K562 (cell line): ENCODE results near the gene RCOR1. TPM values are rescaled to one million over a fixed set of nuclear protein-coding genes. Genes with fewer than 3 reads are reported as not detected.

Experiments used
- ATF1 ChIP-seq, 2 experiments: fragments of 450-650 bp in 1 of 2; IDR thresholded peaks; 2 replicates each; pipeline ENCODE4 v1.6.1; 2016; ENCODE audit warnings: missing compliant biosample characterization in 1 of 2, missing genetic modification characterization in 1 of 2
- BCL6 ChIP-seq: fragments of 250-450 bp; sonication (Bioruptor Pico); IDR thresholded peaks from 2 replicates; pipeline ENCODE4 v1.4.0; 2020
- FOXJ2 ChIP-seq: fragments of 200-800 bp; sonication (Bioruptor generic); IDR thresholded peaks from 2 replicates; pipeline ENCODE4 v1.6.1; 2016; ENCODE audit warnings: missing genetic modification characterization, missing compliant biosample characterization
- LCOR ChIP-seq: sonication (generic); formaldehyde crosslinking; IDR thresholded peaks from 2 replicates; pipeline ENCODE4 v1.8.0; 2022; ENCODE audit warnings: mild to moderate bottlenecking, missing genetic modification reagents
- MAFG ChIP-seq: fragments of 450-650 bp; conservative IDR thresholded peaks from 2 replicates; pipeline ENCODE4 v1.6.1; 2016; ENCODE audit warnings: missing genetic modification characterization, missing compliant biosample characterization
- RBM15 ChIP-seq: fragments of 200-400 bp; formaldehyde crosslinking; IDR thresholded peaks from 2 replicates; pipeline ENCODE4 v1.6.1; 2018; ENCODE audit warnings: mild to moderate bottlenecking, low read length, moderate library complexity; ENCODE audit not compliant: insufficient read depth
- SIN3B ChIP-seq: fragments of 450-650 bp; IDR thresholded peaks from 2 replicates; pipeline ENCODE4 v1.6.1; 2017; ENCODE audit warnings: low read depth, mild to moderate bottlenecking, moderate library complexity
- ZNF785 ChIP-seq: fragments of 250-450 bp; sonication (Bioruptor Pico); IDR thresholded peaks from 2 replicates; pipeline ENCODE4 v1.4.0; 2020; ENCODE audit warnings: mild to moderate bottlenecking
- polyA plus RNA-seq, 8 experiments: library from polyadenylated mRNA; depleted of rRNA in 4 of 8; stranded (reverse) in 5 of 8; unstranded in 3 of 8; fragments of >200 nt; fragmentation: Nextera tagmentation in 2 of 8; fragmentation: Illumina TruSeq in 1 of 8; extraction: Ambion mirVana in 2 of 8; extraction: Trizol in 1 of 8; gene quantifications; 2 replicates each; pipeline versions ENCODE4 v1.2.1 to v1.2.3, GENCODE V29; 2011 to 2014; ENCODE audit warnings: inconsistent platforms in 1 of 8, missing spikeins in 1 of 8
- total RNA-seq, 7 experiments: library from RNA; depleted of rRNA in 6 of 7; stranded (reverse); fragments of >200 nt in 6 of 7; fragmentation: Illumina TruSeq in 2 of 7; extraction: Trizol in 2 of 7; gene quantifications; 2 replicates each; pipeline versions ENCODE4 v1.2.1 to v1.2.3, GENCODE V29; 2011 to 2021; ENCODE audit warnings: low replicate concordance in 1 of 7
- TF ChIP-seq, protein P1 (sequence below), 2 experiments: fragments of 450-650 bp; formaldehyde crosslinking in 1 of 2; IDR thresholded peaks; 2 replicates each; pipeline versions ENCODE4 v1.4.0 to v1.6.1; 2014 to 2020; ENCODE audit warnings: mild to moderate bottlenecking in 2 of 2, borderline replicate concordance in 1 of 2, low read depth in 1 of 2
- TF ChIP-seq, protein P2 (sequence below): fragments of 450-650 bp; IDR thresholded peaks from 2 replicates; pipeline ENCODE4 v1.6.1; 2016; ENCODE audit warnings: missing biosample characterization, missing genetic modification characterization
- TF ChIP-seq, protein P3 (sequence below): sonication (generic); formaldehyde crosslinking; IDR thresholded peaks from 2 replicates; pipeline ENCODE4 v1.8.1; 2023; ENCODE audit warnings: mild to moderate bottlenecking, missing genetic modification reagents
- TF ChIP-seq, protein P4 (sequence below): sonication (generic); formaldehyde crosslinking; IDR thresholded peaks from 2 replicates; pipeline ENCODE4 v1.8.0; 2022; ENCODE audit warnings: missing genetic modification reagents, mild to moderate bottlenecking, borderline replicate concordance

RCOR1 gene
- total and polyA plus RNA-seq, 9 of the 15 experiments (the other 6 are each of a cell fraction or from before 2014, with no cell fraction given), result 8.5 to 47.9 (median 20.9) TPM

DNA sequence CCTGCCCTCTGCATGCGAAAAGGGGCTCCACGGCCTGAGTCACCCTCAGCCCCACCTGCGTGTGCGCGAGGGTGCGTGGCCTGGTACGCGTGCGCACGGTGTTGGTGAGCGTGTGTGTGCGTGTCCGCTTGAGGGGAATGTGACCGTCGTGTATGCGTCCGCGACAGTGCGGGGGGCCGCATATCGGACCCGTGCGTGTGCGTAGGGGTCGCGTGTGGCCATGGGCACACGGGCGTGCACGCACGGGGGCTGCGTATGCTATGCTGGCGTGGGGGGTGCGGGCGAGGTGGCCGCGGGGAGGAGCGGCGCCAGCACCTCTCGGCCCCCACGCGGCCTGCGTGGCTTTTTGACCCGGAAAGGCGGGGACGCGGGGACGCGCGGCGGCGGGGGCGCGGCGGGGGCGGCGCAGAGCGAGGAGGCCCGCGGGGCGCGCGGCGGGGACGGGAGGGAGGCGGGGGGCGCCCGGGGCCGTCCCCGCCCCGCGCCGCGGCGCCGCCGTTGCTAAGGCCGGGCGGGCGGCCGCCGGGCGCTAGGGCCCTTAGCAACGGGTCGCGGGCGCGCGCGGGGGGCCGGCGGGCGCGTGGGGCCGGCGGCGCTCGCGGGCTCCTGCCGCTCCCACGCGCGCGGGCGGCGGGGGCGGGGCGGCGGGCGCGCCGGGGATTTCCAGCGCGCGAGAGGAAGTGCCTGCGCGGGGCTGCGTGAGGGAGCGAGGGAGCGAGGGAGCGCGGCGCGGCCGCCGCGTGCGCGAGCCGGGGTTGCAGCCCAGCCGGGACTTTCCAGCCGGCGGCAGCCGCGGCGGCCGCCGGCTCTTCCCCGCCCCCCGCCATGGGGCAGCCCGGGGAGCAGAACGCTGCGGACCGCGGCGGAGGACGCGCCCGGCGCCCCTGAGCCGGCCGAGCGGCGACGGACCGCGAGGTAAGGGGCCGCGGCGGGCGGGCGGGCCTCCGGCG lies 184.6 kb downstream of the RCOR1 start, which contains the start of gene TRAF3 (continued):
- TF ChIP-seq, protein P1, sequence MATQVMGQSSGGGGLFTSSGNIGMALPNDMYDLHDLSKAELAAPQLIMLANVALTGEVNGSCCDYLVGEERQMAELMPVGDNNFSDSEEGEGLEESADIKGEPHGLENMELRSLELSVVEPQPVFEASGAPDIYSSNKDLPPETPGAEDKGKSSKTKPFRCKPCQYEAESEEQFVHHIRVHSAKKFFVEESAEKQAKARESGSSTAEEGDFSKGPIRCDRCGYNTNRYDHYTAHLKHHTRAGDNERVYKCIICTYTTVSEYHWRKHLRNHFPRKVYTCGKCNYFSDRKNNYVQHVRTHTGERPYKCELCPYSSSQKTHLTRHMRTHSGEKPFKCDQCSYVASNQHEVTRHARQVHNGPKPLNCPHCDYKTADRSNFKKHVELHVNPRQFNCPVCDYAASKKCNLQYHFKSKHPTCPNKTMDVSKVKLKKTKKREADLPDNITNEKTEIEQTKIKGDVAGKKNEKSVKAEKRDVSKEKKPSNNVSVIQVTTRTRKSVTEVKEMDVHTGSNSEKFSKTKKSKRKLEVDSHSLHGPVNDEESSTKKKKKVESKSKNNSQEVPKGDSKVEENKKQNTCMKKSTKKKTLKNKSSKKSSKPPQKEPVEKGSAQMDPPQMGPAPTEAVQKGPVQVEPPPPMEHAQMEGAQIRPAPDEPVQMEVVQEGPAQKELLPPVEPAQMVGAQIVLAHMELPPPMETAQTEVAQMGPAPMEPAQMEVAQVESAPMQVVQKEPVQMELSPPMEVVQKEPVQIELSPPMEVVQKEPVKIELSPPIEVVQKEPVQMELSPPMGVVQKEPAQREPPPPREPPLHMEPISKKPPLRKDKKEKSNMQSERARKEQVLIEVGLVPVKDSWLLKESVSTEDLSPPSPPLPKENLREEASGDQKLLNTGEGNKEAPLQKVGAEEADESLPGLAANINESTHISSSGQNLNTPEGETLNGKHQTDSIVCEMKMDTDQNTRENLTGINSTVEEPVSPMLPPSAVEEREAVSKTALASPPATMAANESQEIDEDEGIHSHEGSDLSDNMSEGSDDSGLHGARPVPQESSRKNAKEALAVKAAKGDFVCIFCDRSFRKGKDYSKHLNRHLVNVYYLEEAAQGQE (IDR thresholded peaks at IDR 0.05; ENCODE audit: borderline replicate concordance), result no peak
- TF ChIP-seq, protein P1 (CRISPR knock-in tag; IDR thresholded peaks at IDR 0.05; ENCODE audit: low read depth), result no peak
- no peak for TF ChIP-seq MAFG (tag)
- TF ChIP-seq BCL6 (CRISPR knock-in tag), result no peak
- TF ChIP-seq RBM15, result no peak
- no peak for TF ChIP-seq ATF1 (CRISPR knock-in tag; IDR thresholded peaks at IDR 0.05)
- TF ChIP-seq ATF1 (tag; IDR thresholded peaks at IDR 0.05), result no peak
- TF ChIP-seq, protein P2, sequence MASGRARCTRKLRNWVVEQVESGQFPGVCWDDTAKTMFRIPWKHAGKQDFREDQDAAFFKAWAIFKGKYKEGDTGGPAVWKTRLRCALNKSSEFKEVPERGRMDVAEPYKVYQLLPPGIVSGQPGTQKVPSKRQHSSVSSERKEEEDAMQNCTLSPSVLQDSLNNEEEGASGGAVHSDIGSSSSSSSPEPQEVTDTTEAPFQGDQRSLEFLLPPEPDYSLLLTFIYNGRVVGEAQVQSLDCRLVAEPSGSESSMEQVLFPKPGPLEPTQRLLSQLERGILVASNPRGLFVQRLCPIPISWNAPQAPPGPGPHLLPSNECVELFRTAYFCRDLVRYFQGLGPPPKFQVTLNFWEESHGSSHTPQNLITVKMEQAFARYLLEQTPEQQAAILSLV (tag), result no peak
- TF ChIP-seq, protein P3, sequence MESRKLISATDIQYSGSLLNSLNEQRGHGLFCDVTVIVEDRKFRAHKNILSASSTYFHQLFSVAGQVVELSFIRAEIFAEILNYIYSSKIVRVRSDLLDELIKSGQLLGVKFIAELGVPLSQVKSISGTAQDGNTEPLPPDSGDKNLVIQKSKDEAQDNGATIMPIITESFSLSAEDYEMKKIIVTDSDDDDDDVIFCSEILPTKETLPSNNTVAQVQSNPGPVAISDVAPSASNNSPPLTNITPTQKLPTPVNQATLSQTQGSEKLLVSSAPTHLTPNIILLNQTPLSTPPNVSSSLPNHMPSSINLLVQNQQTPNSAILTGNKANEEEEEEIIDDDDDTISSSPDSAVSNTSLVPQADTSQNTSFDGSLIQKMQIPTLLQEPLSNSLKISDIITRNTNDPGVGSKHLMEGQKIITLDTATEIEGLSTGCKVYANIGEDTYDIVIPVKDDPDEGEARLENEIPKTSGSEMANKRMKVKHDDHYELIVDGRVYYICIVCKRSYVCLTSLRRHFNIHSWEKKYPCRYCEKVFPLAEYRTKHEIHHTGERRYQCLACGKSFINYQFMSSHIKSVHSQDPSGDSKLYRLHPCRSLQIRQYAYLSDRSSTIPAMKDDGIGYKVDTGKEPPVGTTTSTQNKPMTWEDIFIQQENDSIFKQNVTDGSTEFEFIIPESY, result peak; percentile 97
- TF ChIP-seq ZNF785, result no peak
- TF ChIP-seq, protein P4, sequence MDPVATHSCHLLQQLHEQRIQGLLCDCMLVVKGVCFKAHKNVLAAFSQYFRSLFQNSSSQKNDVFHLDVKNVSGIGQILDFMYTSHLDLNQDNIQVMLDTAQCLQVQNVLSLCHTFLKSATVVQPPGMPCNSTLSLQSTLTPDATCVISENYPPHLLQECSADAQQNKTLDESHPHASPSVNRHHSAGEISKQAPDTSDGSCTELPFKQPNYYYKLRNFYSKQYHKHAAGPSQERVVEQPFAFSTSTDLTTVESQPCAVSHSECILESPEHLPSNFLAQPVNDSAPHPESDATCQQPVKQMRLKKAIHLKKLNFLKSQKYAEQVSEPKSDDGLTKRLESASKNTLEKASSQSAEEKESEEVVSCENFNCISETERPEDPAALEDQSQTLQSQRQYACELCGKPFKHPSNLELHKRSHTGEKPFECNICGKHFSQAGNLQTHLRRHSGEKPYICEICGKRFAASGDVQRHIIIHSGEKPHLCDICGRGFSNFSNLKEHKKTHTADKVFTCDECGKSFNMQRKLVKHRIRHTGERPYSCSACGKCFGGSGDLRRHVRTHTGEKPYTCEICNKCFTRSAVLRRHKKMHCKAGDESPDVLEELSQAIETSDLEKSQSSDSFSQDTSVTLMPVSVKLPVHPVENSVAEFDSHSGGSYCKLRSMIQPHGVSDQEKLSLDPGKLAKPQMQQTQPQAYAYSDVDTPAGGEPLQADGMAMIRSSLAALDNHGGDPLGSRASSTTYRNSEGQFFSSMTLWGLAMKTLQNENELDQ (CRISPR knock-in tag), result no peak
- TF ChIP-seq LCOR (CRISPR knock-in tag), result no peak
- no peak for TF ChIP-seq SIN3B
- TF ChIP-seq FOXJ2 (tag), result no peak
